Cerebellar cortex (tissue), 1 donor: ENCODE measurements around the gene MRPL58.

Experiments
- DNase-seq: peaks from one replicate; pipeline ENCODE4 v3.0.0-alpha.2; 2015; ENCODE audit warnings: low spot score

Gene MRPL58

GRCh38 chr17:75047398-75048098 is 35.1 kb downstream of the MRPL58 start:
- peak; percentile 58 for DNase-seq

GRCh38 chr17:75048249-75048878 is 35.9 kb downstream of the MRPL58 start:
- DNase-seq = peak; percentile 39

GRCh38 chr17:75049057-75049456 is 36.6 kb downstream of the MRPL58 start:
- peak; percentile 39 for DNase-seq

GRCh38 chr17:75049706-75050105 is 37.2 kb downstream of the MRPL58 start:
- no peak for DNase-seq

GRCh38 chr17:75051941-75052340 is 39.5 kb downstream of the MRPL58 start:
- DNase-seq = peak; percentile 98

- DNase-seq = peak; percentile 89
Measured at GRCh38 chr17:75059369-75060345, 47.2 kb downstream of the MRPL58 start.

GRCh38 chr17:75060434-75061054 is 48.1 kb downstream of the MRPL58 start:
- DNase-seq = no peak

GRCh38 chr17:75061055-75061438 is 48.6 kb downstream of the MRPL58 start:
- no peak for DNase-seq

GRCh38 chr17:75061618-75062017 is 49.1 kb downstream of the MRPL58 start:
- DNase-seq = no peak

- DNase-seq = no peak
Measured at GRCh38 chr17:75063201-75063600, 50.7 kb downstream of the MRPL58 start.

- no peak for DNase-seq
Measured at GRCh38 chr17:75063626-75064025, 51.2 kb downstream of the MRPL58 start.

- DNase-seq = no peak
Measured at GRCh38 chr17:75064040-75064439, 51.6 kb downstream of the MRPL58 start.

GRCh38 chr17:75064460-75064859 is 52.0 kb downstream of the MRPL58 start:
- no peak for DNase-seq

GRCh38 chr17:75064867-75065561 is 52.5 kb downstream of the MRPL58 start:
- DNase-seq = no peak

GRCh38 chr17:75065562-75066151 is 53.2 kb downstream of the MRPL58 start:
- no peak for DNase-seq

GRCh38 chr17:75067856-75068255 is 55.4 kb downstream of the MRPL58 start:
- DNase-seq = no peak

- no peak for DNase-seq
Measured at GRCh38 chr17:75068750-75069149, 56.3 kb downstream of the MRPL58 start.

GRCh38 chr17:75069783-75070182 is 57.3 kb downstream of the MRPL58 start:
- no peak for DNase-seq
